22Rv1 (cell line): ENCODE results near the gene FOXD4L1.
"Not testable (repeated sequence)": the region's sequence is repeated elsewhere in the genome, so short reads cannot be mapped to it uniquely, and the experiment has no call there.

Source experiments
- CTCF ChIP-seq: fragments of 450-650 bp; IDR thresholded peaks from 2 replicates; pipeline ENCODE4 v1.5.1; 2017; ENCODE audit warnings: mild to moderate bottlenecking
- ZFX ChIP-seq: fragments of 450-650 bp; IDR thresholded peaks from 2 replicates; pipeline ENCODE4 v1.6.1; 2017; ENCODE audit warnings: antibody characterized with exemption, borderline replicate concordance

GRCh38 chr2:113536573-113536972 is 38.1 kb downstream of the FOXD4L1 start:
- TF ChIP-seq CTCF, ZFX: not testable (repeated sequence)
